GM21737 (cell line): ENCODE data around the gene CDK15.

Source experiments
- ATAC-seq: cut with Tn5 transposase; IDR thresholded peaks from one replicate; pipeline ENCODE4 v1.9.1; 2021; ENCODE audit warnings: mild to moderate bottlenecking, moderate library complexity; ENCODE audit not compliant: unreplicated experiment

Gene CDK15

DNA sequence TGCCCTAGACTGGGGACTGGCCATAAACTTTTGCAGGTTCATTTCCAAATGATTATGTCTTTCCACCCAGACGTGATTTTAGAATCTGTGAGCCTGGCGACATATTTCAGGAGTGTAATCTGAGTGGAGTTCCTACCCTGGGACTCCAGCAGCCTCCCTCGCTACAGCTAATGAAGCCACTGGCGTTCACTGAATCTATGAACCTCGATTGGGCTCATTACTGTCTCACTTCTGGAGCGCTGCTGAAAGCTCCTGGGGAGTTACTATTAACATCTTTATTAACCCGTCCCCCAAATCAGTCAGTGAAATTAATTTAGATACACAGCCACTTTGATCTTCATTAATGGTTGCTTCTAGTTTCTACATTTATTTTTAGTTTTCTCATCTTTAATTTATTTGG is 56.5 kb downstream of the CDK15 start:
- no peak for ATAC-seq

DNA sequence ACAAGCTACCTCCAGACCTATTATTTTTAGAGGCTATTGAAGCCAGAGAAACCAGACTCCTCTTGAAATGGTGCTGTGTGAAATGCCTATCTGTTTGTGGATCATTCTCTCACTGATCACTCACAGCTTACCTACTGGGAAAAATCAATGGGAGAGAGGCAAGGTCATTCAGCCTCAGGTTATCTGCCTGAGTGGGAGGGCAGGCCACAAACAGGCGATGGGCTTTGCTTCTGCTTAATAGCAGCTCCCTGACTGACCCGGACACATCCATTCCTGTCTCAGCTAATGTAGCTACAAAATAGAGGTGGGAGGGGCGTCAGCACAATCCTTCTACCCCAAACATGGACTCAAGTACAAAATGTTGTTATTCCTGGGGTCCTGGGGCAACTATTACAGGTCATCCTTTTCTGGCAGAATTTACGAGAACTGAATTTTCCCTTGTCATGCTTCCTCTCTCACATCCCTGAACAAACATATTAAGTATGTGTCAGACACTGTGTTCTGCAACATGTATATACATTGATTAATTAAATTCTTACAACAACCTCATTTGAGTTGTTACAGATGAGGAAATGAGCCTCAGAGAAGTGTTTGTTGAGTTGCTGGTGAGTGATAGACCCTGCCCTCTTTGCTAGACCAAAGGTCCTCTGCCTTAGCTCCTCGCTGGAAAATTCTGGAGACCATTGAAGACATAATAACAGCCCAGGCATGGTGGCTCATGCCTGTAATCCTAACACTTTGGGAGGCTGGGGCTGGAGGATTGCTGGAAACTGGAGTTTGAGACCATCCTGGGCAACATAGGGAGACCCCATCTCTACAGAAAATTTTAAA is 60.5 kb downstream of the CDK15 start:
- ATAC-seq, result no peak

DNA sequence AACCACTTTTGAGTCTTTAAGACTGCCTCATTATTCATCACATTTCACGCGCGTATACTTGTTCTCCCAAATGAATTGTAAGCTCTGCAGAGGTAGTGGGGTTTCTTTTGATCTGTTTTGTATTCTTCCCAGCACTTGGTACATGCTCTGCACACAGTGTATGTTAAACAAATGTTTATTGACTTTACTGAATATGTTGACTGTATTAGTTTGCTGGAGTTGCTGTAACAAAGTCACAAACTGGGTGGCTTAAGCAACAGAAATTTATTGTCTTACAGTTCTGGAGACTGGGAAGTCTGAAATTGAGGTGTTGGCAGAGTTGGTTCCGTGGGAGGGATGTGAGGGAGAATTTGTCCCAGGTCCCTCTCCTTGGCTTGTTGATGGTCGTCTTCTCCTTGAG is 65.1 kb downstream of the CDK15 start:
- ATAC-seq, result no peak

DNA sequence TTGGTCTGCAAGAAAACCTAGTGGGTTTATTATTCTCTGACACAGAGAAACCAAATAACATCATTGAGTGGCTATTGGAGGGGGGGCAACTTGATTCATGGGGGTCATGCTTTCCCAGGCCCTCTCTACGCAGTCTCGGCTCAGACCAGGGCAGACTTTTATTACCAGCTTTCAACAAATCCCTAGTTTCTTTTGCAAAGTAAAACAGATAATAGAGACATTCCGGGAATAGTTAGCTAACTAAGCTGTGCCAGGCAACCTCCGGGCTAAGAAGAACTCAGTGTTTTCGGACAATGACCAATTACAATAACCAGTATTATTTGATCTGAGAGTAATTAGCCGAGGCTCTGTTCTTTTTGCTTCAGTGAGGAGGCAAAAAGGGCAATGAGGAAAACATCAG is 66.3 kb downstream of the CDK15 start:
- ATAC-seq, result no peak

DNA sequence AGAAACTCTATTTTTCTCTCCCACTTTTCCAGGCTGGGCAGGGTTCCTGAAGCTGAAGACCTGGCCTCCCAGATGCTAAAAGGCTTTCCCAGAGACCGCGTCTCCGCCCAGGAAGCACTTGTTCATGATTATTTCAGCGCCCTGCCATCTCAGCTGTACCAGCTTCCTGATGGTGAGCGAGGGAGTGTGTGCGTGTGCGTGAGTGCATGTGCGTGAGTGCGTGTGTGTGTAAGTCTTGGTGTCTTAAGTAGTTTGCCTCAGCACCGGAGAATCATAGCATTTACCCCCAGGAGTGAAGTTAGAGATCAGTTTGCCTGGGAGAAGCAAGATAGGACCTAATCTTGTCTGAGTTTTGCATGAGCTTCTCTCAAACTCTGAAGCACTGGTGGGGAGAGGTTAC is 73.7 kb downstream of the CDK15 start:
- ATAC-seq, result no peak

DNA sequence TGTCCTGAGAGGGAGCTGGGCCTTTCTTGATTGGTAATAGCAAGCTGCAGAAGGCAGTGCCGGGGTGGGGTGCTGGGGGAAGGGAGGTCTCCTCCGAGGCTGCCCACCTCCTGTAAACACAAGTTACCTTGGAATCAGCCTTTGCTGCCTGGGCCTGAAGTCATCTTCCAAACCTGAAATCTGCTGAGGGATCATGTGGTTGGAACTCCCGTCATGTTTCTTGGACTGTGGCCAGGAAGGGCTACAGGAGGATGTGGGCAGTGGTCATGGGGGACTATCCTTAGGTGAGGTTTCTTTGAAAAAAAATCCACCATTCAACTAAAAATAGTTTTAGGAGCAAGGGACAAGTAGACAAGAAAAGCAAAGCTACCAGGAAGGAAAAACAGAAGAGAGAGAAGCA is 74.2 kb downstream of the CDK15 start:
- no peak for ATAC-seq

DNA sequence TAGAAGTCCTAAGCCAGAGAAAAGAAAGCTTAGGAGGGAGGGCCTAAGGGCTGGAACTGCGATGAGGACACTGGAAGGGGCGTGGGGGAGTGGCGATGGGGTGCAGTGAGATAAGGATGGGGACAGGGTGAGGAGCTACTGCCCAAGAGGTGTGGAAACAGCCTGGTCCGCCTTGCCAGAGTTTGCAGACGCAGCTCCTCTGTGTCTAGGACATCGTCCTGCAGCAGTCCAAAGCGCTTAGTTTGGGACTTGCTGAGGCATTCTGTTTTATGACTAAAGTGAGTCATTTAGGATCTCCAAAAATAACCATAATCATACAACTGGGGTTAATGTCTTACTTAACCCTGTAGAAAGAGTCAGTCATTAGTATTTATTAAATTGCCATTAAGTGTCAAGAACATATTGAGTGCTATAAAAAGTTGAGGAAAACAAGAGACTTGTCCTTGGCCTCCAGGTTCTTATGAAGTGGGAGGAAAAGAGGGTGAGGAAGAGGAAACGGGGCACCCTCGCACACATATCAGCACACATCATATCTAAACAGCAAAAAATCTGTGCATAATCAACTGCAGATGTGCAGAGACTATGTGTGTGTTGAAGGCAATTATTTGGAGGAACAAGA is 74.8 kb downstream of the CDK15 start:
- ATAC-seq, result no peak

DNA sequence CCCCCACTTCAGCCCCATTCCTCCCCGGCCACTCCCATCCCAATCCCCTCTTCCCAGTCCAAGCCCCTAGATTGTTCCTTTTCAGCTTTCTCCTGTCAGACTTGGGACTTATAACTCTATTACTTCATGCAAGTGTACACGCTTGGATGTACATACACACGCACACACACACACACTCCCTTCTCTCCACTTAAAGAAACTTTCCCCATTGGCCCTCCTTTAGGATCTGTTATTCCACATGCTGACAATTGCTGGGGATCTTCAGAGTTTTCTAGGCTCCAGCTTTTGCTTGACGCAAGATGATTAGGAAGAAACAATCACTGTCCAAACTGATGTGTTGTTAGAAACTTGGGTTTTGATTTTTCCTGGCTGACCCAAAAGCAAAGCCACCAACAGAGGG is 75.4 kb downstream of the CDK15 start:
- no peak for ATAC-seq

DNA sequence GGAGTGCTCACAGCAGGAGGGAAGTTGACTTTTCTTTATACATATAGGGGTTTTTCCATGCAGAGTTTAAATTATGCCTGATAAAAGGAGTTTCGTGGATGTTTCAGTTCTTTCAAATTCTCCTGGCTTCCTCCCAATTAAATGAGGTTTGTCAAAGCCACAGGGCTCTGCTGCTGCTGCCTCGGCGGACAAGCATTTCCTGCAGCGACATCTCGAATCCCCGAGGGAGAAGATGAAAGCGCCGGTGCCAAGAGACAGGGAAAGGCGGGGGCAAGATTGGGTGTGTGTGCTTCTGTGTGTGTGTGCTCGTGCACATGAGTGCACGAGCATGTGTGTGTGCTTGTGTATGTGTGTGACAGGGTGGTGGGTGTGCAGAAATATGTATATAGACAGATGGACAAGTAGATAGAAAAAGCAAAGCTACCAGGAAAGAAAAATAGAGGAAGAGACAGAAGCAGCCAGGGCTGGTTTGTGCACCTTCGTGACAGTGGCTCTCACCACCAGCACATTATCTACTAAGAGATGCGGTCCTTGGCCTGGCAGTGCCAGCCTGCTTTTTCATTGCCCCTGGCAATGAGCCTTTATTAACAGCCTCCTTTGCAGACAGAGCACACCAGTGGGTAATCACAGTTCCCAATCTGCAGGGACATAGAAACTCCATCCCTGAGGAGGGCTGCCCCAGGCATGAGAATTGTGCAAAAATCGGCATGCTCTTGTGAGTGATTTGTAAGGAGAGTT is 76.2 kb downstream of the CDK15 start:
- ATAC-seq, result no peak

DNA sequence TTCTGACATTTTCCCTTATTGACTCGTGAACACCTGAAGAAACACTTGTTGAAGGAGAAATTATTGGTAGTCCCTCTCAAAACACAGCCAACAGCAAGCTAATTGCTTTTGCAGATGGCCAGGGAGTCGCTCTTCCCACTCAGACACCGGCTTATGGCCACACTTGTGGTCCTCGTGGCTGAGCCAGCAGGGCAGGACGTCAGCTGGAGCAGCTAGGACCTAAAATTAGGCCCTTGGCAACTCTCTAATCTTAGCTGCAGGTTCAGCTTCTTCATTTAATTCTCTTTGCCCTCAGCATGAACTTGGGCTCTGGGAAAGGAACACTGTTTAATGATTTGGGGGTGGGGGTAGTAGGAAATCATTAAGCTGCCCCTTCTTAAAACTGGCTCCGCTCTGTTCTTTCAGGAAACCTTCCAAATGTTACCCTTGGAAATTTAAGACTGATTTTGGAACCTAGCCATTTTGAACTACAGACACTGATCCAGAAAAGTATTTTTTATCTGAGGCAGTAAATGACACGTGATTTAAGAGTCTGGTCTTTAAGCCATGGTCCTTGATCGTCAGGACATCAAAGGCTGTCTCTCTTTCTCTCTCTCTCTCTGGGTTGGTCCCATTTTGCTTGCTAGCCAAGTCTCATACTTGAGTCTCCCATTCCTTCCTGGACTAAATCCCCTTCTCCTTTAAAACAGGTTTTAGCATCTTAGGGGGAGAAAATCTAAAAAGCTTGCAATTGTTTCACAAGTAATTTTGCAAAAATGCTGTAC is 77.5 kb downstream of the CDK15 start:
- ATAC-seq, result no peak

DNA sequence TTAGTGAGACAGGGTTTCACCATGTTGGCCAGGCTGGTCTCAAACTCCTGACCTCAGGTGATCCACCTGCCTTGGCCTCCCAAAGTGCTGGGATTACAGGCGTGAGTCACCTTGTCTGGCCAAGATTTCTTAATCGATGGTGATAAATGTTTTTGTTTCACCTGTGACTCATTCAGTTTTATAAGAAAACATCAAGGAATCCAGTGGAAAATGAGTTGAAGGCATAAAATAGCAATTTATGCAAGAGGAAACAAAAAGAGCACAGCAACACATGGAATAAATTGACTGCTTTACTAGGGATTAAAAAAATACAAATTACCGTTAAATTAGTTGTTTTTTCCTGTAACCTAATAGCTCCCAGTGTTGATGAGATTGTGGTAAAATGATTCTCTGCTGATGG is 80.2 kb downstream of the CDK15 start:
- no peak for ATAC-seq

DNA sequence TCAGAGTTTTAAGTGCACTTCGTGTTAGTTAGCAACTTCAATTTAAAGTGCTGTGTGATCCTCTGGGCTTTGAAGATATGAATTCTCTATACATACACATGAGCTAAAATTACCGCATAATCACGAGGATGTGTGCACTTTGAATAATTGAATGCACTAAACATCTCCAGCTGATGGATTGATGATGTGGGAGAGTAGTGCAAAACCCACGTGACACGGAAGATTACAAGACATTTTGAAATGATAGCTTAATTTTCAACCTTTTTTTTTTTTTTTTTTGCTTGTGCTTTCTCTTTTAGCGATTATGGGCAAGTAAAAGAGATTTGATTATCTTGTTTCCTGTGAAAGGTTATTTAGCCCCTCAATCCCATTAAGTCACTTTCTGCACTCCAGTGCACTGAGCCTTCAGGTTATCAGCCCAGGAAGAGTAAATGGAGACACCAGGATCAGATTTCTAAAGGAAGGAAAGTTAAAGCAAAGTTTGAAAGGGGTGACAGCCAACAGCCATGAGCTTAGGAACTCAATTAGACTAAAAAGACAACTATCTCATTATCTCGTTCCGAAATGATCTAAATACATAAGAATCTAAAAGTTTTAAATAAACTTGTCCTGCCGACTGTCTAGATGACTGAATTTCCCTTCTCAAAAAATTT is 81.6 kb downstream of the CDK15 start:
- no peak for ATAC-seq

DNA sequence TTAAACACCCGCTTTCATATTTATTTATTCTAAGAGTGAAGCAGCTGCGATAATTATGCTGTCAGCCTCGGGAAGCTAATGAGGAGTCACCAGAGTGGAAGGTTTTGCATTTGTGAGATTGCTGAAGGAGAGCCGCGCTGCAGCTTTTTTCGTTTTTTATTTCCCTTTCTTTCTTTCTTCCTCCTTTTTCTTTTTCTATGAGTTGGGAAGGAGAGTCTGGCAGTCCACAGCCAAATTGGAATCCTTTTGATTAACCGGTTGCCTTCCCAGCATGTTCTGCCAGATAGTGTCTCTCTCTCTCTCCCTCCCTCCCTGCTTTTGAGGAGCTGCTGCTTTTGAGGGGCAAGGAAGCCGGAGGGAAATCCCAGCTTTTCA is 82.1 kb downstream of the CDK15 start:
- ATAC-seq, result no peak

DNA sequence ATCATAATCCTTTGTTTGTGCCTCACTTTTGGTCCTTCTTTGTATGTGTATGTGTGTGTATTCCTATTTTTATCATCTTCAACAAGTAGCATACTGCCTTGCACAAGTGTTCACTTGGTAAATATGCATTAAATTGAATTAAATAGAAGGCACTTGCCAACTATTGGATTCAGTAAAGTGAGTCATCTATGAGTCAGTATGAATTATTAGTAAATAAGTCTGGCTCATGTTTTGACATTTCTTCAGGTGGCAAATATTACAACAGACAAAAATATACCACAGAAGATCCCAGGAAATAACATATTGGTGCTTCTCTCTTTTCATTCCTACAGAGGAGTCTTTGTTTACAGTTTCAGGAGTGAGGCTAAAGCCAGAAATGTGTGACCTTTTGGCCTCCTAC is 84.1 kb downstream of the CDK15 start:
- no peak for ATAC-seq

DNA sequence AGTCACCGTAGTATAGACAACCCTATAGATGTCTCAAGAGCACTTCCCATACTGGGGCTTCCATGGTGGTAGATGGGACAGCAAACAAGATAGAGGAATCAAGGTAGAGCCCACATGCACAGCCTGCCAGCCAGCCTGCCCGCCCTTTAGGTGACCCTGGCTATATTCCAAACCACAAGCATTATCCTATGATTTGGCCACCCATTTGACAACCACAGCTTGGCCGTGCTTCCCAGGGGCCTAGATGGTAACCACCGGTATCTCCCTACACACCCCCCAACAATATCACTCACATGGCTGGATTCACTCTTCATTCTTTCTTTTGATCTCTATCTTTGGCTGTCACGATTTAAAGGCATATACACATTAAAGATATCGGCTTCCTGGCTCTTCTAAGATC is 85.3 kb downstream of the CDK15 start:
- no peak for ATAC-seq

DNA sequence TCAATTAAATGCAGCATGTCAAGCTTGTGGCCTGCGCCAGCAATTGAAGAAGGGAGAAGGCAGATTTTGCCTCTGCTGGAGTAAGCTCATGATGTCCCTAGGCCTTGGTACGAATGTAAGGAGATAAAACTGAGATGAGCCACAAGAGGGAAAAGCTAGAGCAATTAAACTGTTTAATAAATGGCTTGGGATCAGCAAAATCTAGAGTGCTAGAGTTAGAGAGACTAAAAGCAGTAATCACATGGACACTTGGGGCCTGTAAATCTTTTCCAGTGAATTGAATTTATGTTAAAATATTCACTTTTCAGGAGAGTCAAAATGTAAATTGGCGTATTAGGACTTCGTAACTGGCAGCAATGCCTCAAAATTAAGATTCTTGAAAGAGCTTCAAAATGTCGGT is 86.2 kb downstream of the CDK15 start:
- no peak for ATAC-seq

DNA sequence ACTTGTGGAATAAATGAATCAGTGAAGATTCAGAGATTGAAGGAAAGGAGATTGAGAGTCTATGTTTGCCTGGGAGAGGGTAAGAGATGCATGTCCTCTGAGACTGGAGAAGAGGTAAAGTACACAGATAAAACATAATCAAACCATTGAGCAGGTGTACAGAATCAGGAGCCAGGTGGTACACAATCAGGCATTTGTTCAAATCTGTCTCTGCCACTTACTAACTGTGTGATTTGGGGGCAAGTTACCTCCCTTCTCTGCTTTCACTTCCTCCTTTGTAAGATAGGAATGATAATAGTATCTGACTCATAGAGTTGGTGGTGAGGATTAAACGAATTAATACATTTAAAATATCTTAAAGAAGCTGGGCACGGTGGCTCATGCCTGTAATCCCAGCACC is 94.0 kb downstream of the CDK15 start:
- no peak for ATAC-seq

DNA sequence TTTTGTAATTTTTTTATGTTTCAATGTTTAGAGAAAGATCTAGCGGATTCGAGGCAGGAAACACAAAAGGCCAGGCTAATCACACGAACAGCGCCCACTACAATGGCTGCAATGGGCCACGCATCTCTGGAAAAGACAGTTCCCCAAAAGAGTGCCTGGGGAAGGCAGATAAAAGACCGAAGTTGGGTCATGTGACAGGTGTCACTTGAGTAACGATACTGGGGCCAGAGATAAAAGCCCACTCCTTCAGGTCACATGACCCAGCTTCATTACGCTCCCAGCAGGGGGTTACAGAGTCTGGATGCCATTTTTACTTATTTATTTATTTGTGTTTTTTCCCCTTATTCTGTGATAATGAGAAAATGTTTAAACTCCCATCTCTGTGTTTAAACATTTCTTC is 95.4 kb downstream of the CDK15 start:
- no peak for ATAC-seq

DNA sequence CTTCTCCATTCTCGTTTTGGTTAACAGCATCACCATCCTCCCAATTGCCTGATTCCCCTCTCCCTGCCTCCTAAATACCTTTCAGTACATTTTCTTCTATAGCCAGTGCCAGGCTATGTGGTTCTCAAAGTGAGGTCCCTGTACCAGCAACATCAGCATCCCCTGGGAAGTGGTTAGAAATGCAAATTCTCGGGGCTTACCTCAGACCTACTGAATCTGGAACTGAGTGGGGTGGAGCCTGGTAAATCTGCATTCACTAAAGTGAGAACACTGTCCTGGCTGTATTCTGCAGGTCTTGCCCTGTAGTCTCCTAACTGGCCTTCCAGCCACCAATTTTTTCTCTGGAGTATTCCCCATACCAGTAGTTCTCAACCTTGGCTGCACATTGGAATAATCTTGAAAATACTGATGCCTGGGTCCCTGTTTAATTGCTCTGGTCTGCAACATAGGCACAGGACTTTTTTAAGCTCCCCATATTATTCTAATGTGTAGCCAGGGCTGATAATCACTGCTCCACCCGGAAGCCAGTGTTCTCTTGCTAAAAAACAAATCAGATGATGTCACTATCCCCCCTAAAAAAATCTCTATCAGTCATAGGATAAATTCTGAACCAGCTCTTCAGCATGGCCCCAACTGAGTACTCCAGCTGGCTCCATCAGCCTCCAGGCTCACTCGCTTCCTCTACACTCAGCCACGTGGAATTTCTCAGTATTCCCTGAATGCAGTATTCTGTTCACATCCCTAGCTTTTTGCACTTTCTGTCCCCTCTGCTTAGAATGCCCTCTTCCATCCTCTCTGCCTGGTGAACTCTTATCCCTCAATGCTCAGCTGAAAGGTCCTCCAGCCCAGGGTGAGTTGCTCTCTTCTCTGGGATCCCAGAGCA is 98.4 kb downstream of the CDK15 start:
- peak; percentile 93 for ATAC-seq
